ENCODE measurements around the gene RAPGEF4. TPM values are rescaled to one million over a fixed set of nuclear protein-coding genes. Genes with fewer than 3 reads are reported as not detected.
A peak's percentile ranks its signal among the peaks of the same experiment; 100 is the strongest.

The RAPGEF4 gene
- total and polyA plus RNA-seq, 12 donors, result 1.2 to 11.2 (median 7.9) TPM

- no peak overlapping the region for H3K4me3 ChIP-seq
- H3K4me1 ChIP-seq, result peaks cover 0 to 39% (median 12%) of the 10 kb centered on the region in 9 donors
- H3K9me3 ChIP-seq, result no peaks in the 10 kb centered on the region
- ATAC-seq (peak in 4 of 8 donors; percentile 41 to 66 (median 59)), DNase-seq (no peak)
- WGBS, 2 donors, result 47 to 53% methylated on average over 6 of the region's 6 CpGs
- no peak for TF ChIP-seq CTCF (IDR thresholded peaks at IDR 0.05)
- intact Hi-C loops (cut with DNase I), result no loop called here
- peak overlapping the region in 2 of 10 donors; percentile 22 to 66 for H3K27ac ChIP-seq
- H3K36me3 ChIP-seq, result no peaks in the 10 kb centered on the region
- H3K27me3 ChIP-seq, result no peaks in the 10 kb centered on the region
Observed at GRCh38 chr2:172843902-172844715, 108.5 kb downstream of the RAPGEF4 start.

- intact Hi-C loops (cut with DNase I), result no loop called here
- H3K4me3 ChIP-seq, result no peak overlapping the region
- no peaks in the 10 kb centered on the region for H3K9me3 ChIP-seq
- peaks cover 0 to 45% (median 17%) of the 10 kb centered on the region in 9 donors for H3K4me1 ChIP-seq
- no peaks in the 10 kb centered on the region for H3K36me3 ChIP-seq
- DNase-seq (no peak), ATAC-seq (no peak)
- peak overlapping the region in 2 of 10 donors; percentile 7 to 66 for H3K27ac ChIP-seq
- TF ChIP-seq CTCF (IDR thresholded peaks at IDR 0.05), result no peak
- no peaks in the 10 kb centered on the region for H3K27me3 ChIP-seq
- 93 to 96% methylated on average over 2 of the region's 2 CpGs for WGBS, 2 donors
Observed at GRCh38 chr2:172845028-172845630, 109.5 kb downstream of the RAPGEF4 start.

- intact Hi-C loops (cut with DNase I), result no loop called here
- no peak overlapping the region for H3K4me3 ChIP-seq
- no peaks in the 10 kb centered on the region for H3K36me3 ChIP-seq
- no peak for TF ChIP-seq CTCF (IDR thresholded peaks at IDR 0.05)
- peaks cover 0 to 10% (median 3%) of the 10 kb centered on the region in 11 donors for H3K9me3 ChIP-seq
- no peak for ATAC-seq
- no peaks in the 10 kb centered on the region for H3K27me3 ChIP-seq
- no peak overlapping the region for H3K27ac ChIP-seq
- peaks cover 0 to 45% (median 17%) of the 10 kb centered on the region in 9 donors for H3K4me1 ChIP-seq
- no peak for DNase-seq
- 84 to 87% methylated on average over 5 of the region's 5 CpGs for WGBS, 2 donors
Observed at GRCh38 chr2:172846551-172846950, 110.9 kb downstream of the RAPGEF4 start.

GRCh38 chr2:172847188-172847587 lies 111.5 kb downstream of the RAPGEF4 start:
- Histone ChIP-seq H3K36me3 (no peaks in the 10 kb centered on the region), H3K27ac (no peak overlapping the region), H3K4me3 (no peak overlapping the region), H3K27me3 (no peaks in the 10 kb centered on the region), H3K9me3 (peaks cover 0 to 17% (median 3%) of the 10 kb centered on the region in 11 donors), H3K4me1 (peaks cover 0 to 45% (median 17%) of the 10 kb centered on the region in 9 donors)
- DNase-seq (no peak), ATAC-seq (peak in 3 of 8 donors; percentile 25 to 60 (median 57))
- 74 to 80% methylated on average over 5 of the region's 5 CpGs for WGBS, 2 donors
- intact Hi-C loops (cut with DNase I), result no loop called here
- no peak for TF ChIP-seq CTCF (IDR thresholded peaks at IDR 0.05)
